Nephron (organoid): Measurements from ENCODE around the gene DPYSL4.
"Not testable (repeated sequence)": the region's sequence is repeated elsewhere in the genome, so short reads cannot be mapped to it uniquely, and the experiment has no call there.

Source experiments
- H3K27ac Mint-ChIP-seq, 3 experiments: 2 replicates each; pipeline ENCODE4 v1.8.0; 2020; ENCODE audit warnings: mixed read lengths in 3 of 3, mild to moderate bottlenecking in 2 of 3, moderate library complexity in 1 of 3
- H3K27me3 Mint-ChIP-seq: 2 replicates; pipeline ENCODE4 v1.8.0; 2021; ENCODE audit warnings: low read depth, mild to moderate bottlenecking, moderate library complexity, mixed read lengths
- H3K36me3 Mint-ChIP-seq: 2 replicates; pipeline ENCODE4 v1.8.0; 2020; ENCODE audit warnings: low read depth, mixed read lengths
- H3K4me1 Mint-ChIP-seq: 2 replicates; pipeline ENCODE4 v1.8.0; 2020; ENCODE audit warnings: mixed read lengths
- H3K4me3 Mint-ChIP-seq, 3 experiments: 2 replicates each; pipeline ENCODE4 v1.8.0; 2020; ENCODE audit warnings: mild to moderate bottlenecking in 3 of 3, mixed read lengths in 3 of 3, moderate library complexity in 2 of 3
- H3K9me3 Mint-ChIP-seq: 2 replicates; pipeline ENCODE4 v1.8.0; 2020; ENCODE audit warnings: mixed read lengths
- CTCF ChIP-seq, 3 experiments: fragments of 200-600 bp; sonication (generic); IDR thresholded peaks; one replicate each; pipeline ENCODE4 v1.5.0; 2021; ENCODE audit warnings: antibody characterized with exemption in 3 of 3; ENCODE audit not compliant: unreplicated experiment in 3 of 3

Gene DPYSL4

GRCh38 chr10:132155723-132156381 is 30.9 kb upstream of the DPYSL4 start:
- no peaks in the 10 kb centered on the region for H3K4me1 Mint-ChIP-seq
- peaks cover 10% of the 10 kb centered on the region for H3K27me3 Mint-ChIP-seq
- no peak overlapping the region for H3K4me3 Mint-ChIP-seq
- TF ChIP-seq CTCF (IDR thresholded peaks at IDR 0.05; ENCODE audit: unreplicated experiment in 3 of 3), result no peak
- no peak overlapping the region for H3K27ac Mint-ChIP-seq
- H3K9me3 Mint-ChIP-seq, result no peaks in the 10 kb centered on the region
- H3K36me3 Mint-ChIP-seq, result no peaks in the 10 kb centered on the region

- H3K4me1 Mint-ChIP-seq, result no peaks in the 10 kb centered on the region
- no peaks in the 10 kb centered on the region for H3K9me3 Mint-ChIP-seq
- H3K4me3 Mint-ChIP-seq, result no peak overlapping the region
- H3K27me3 Mint-ChIP-seq, result peaks cover 10% of the 10 kb centered on the region
- no peak overlapping the region for H3K27ac Mint-ChIP-seq
- TF ChIP-seq CTCF (IDR thresholded peaks at IDR 0.05; ENCODE audit: unreplicated experiment in 3 of 3), result no peak
- H3K36me3 Mint-ChIP-seq, result no peaks in the 10 kb centered on the region
Observed at GRCh38 chr10:132156382-132156781, 30.4 kb upstream of the DPYSL4 start.

- Mint-ChIP-seq H3K27me3 (peaks cover 12% of the 10 kb centered on the region), H3K4me1 (peaks cover 2% of the 10 kb centered on the region), H3K36me3 (no peaks in the 10 kb centered on the region), H3K9me3 (no peaks in the 10 kb centered on the region), H3K27ac (no peak overlapping the region), H3K4me3 (no peak overlapping the region)
- TF ChIP-seq CTCF (IDR thresholded peaks at IDR 0.05; ENCODE audit: unreplicated experiment in 3 of 3), result no peak
Observed at GRCh38 chr10:132157101-132157500, 29.6 kb upstream of the DPYSL4 start.

- no peak for TF ChIP-seq CTCF (IDR thresholded peaks at IDR 0.05; ENCODE audit: unreplicated experiment in 3 of 3)
- H3K36me3 Mint-ChIP-seq, result no peaks in the 10 kb centered on the region
- no peak overlapping the region for H3K4me3 Mint-ChIP-seq
- H3K9me3 Mint-ChIP-seq, result no peaks in the 10 kb centered on the region
- peaks cover 15% of the 10 kb centered on the region for H3K27me3 Mint-ChIP-seq
- no peak overlapping the region for H3K27ac Mint-ChIP-seq
- H3K4me1 Mint-ChIP-seq, result peaks cover 7% of the 10 kb centered on the region
Observed at GRCh38 chr10:132158122-132158741, 28.5 kb upstream of the DPYSL4 start.

GRCh38 chr10:132158823-132159222 is 27.9 kb upstream of the DPYSL4 start:
- no peak for TF ChIP-seq CTCF (IDR thresholded peaks at IDR 0.05; ENCODE audit: unreplicated experiment in 3 of 3)
- H3K4me3 Mint-ChIP-seq, result no peak overlapping the region
- peaks cover 15% of the 10 kb centered on the region for H3K27me3 Mint-ChIP-seq
- peaks cover 7% of the 10 kb centered on the region for H3K4me1 Mint-ChIP-seq
- no peaks in the 10 kb centered on the region for H3K36me3 Mint-ChIP-seq
- H3K9me3 Mint-ChIP-seq, result no peaks in the 10 kb centered on the region
- H3K27ac Mint-ChIP-seq, result no peak overlapping the region

- H3K36me3 Mint-ChIP-seq, H3K27ac Mint-ChIP-seq, H3K4me1 Mint-ChIP-seq, H3K9me3 Mint-ChIP-seq, H3K4me3 Mint-ChIP-seq: not testable (repeated sequence)
- peaks cover 15% of the 10 kb centered on the region for H3K27me3 Mint-ChIP-seq
Observed at GRCh38 chr10:132159302-132160230, 27.2 kb upstream of the DPYSL4 start.

- not testable (repeated sequence) for H3K9me3 Mint-ChIP-seq, H3K27ac Mint-ChIP-seq, H3K4me3 Mint-ChIP-seq, H3K36me3 Mint-ChIP-seq, H3K4me1 Mint-ChIP-seq
- H3K27me3 Mint-ChIP-seq, result peaks cover 15% of the 10 kb centered on the region
Observed at GRCh38 chr10:132160231-132160630, 26.5 kb upstream of the DPYSL4 start.

GRCh38 chr10:132160834-132161622 is 25.7 kb upstream of the DPYSL4 start:
- not testable (repeated sequence) for H3K9me3 Mint-ChIP-seq, H3K36me3 Mint-ChIP-seq, H3K4me1 Mint-ChIP-seq, H3K4me3 Mint-ChIP-seq, H3K27ac Mint-ChIP-seq
- peaks cover 18% of the 10 kb centered on the region for H3K27me3 Mint-ChIP-seq
